B cell (primary cell): ENCODE results near the gene MRPL19. TPM values are rescaled to one million over a fixed set of nuclear protein-coding genes. Genes with fewer than 3 reads are reported as not detected.

Experiments used
- ATAC-seq: fragments of 200-7000 bp; cut with Tn5 transposase; one replicate; pipeline ENCODE4 v1.10.0; 2021; ENCODE audit warnings: low read depth, mild to moderate bottlenecking, moderate number of reproducible peaks, moderate library complexity
- CTCF ChIA-PET: fragments of 350-600 bp; sonication (Branson Sonifier 250); formaldehyde crosslinking; loops from one replicate; lab custom pipeline; 2021; ENCODE audit warnings: antibody characterized with exemption, inconsistent platforms; lab: Charles Lee
- POLR2A ChIA-PET: fragments of 350-600 bp; sonication (Branson Sonifier 250); formaldehyde crosslinking; loops from one replicate; lab custom pipeline; 2021; ENCODE audit warnings: antibody characterized with exemption; lab: Charles Lee
- DNase-seq: peaks from one replicate; pipeline ENCODE4 v3.0.0; 2013
- H2AFZ ChIP-seq: 2 replicates; pipeline ENCODE4 v1.6.1; 2012; ENCODE audit warnings: mild to moderate bottlenecking, low read depth, low read length; ENCODE audit not compliant: insufficient read depth, poor library complexity, severe bottlenecking
- H3K27ac ChIP-seq, 2 donors: 1 replicate in 1 of 2; 2 replicates in 1 of 2; pipeline ENCODE4 v1.5.1; 2012 to 2013; ENCODE audit warnings: low read length in 2 of 2, mild to moderate bottlenecking in 2 of 2, moderate library complexity in 1 of 2
- H3K27me3 ChIP-seq, 4 experiments: fragments of 200-600 bp in 1 of 4; sonication (generic) in 1 of 4; replicated peaks in 1 of 4; 1 replicate in 2 of 4; 2 replicates in 2 of 4; pipeline versions ENCODE4 v1.6.1 to v1.7.0; 2013 to 2016; ENCODE audit warnings: low read length in 3 of 4, mild to moderate bottlenecking in 2 of 4, mixed read lengths in 1 of 4, moderate library complexity in 1 of 4; ENCODE audit not compliant: insufficient read depth in 4 of 4, control insufficient read depth in 3 of 4; ENCODE audit errors: control extremely low read depth in 1 of 4
- H3K36me3 ChIP-seq, 2 experiments: replicated peaks in 1 of 2; 1 replicate in 1 of 2; 2 replicates in 1 of 2; pipeline versions ENCODE4 v1.6.1 to v1.7.1; 2013; ENCODE audit warnings: low read length in 1 of 2; ENCODE audit not compliant: insufficient read depth in 2 of 2, control insufficient read depth in 1 of 2; ENCODE audit errors: control extremely low read depth in 1 of 2, extremely low read depth in 1 of 2
- H3K4me1 ChIP-seq, 2 donors: fragments of 200-600 bp in 1 of 2; sonication (generic) in 1 of 2; 1 replicate in 1 of 2; 2 replicates in 1 of 2; pipeline versions ENCODE4 v1.5.1 to v1.6.1; 2013 to 2017; ENCODE audit warnings: low read length in 2 of 2; ENCODE audit not compliant: control insufficient read depth in 2 of 2, insufficient read depth in 2 of 2
- H3K4me2 ChIP-seq: replicated peaks from 2 replicates; pipeline ENCODE3; 2012; ENCODE audit warnings: mild to moderate bottlenecking, low read depth, low read length; ENCODE audit not compliant: poor library complexity, severe bottlenecking
- H3K4me3 ChIP-seq, 5 experiments: fragments of 200-600 bp in 1 of 5; sonication (generic) in 1 of 5; 1 replicate in 3 of 5; 2 replicates in 2 of 5; pipeline versions ENCODE4 v1.5.1 to v1.7.0; 2011 to 2016; ENCODE audit warnings: low read length in 4 of 5, mild to moderate bottlenecking in 4 of 5, low read depth in 2 of 5, control low read depth in 1 of 5, moderate library complexity in 1 of 5; ENCODE audit not compliant: insufficient read depth in 1 of 5; ENCODE audit errors: control extremely low read depth in 1 of 5, extremely low read depth in 1 of 5
- H3K79me2 ChIP-seq: fragments of 200-600 bp; sonication (generic); one replicate; pipeline ENCODE4 v1.6.0; 2016; ENCODE audit warnings: low read length; ENCODE audit not compliant: control insufficient read depth, insufficient read depth
- H3K9ac ChIP-seq: fragments of 200-600 bp; sonication (generic); 2 replicates; pipeline ENCODE4 v1.6.1; 2017; ENCODE audit warnings: mild to moderate bottlenecking, low read length, moderate library complexity
- H3K9me3 ChIP-seq, 3 donors: one replicate each; pipeline versions ENCODE4 v1.6.1 to v1.7.1; 2013; ENCODE audit warnings: low read length in 2 of 3; ENCODE audit not compliant: control insufficient read depth in 2 of 3, insufficient read depth in 1 of 3; ENCODE audit errors: control extremely low read depth in 1 of 3
- H4K20me1 ChIP-seq: 2 replicates; pipeline ENCODE4 v1.6.0; 2012; ENCODE audit warnings: mild to moderate bottlenecking, low read length; ENCODE audit not compliant: insufficient read depth, control insufficient read depth, poor library complexity, severe bottlenecking
- H3K27ac Mint-ChIP-seq: one replicate; pipeline ENCODE4 v1.8.0; 2021; ENCODE audit warnings: mixed read lengths
- H3K27me3 Mint-ChIP-seq: one replicate; pipeline ENCODE4 v1.8.0; 2021; ENCODE audit warnings: mixed read lengths
- H3K4me1 Mint-ChIP-seq: one replicate; pipeline ENCODE4 v1.8.0; 2021; ENCODE audit warnings: mixed read lengths
- H3K4me3 Mint-ChIP-seq: one replicate; pipeline ENCODE4 v1.8.0; 2021; ENCODE audit warnings: mixed read lengths
- H3K9me3 Mint-ChIP-seq: one replicate; pipeline ENCODE4 v1.8.0; 2022; ENCODE audit warnings: mixed read lengths; ENCODE audit not compliant: insufficient read depth
- EZH2 ChIP-seq: IDR thresholded peaks from 2 replicates; pipeline ENCODE4 v1.6.1; 2012; ENCODE audit warnings: borderline replicate concordance, low read depth, mild to moderate bottlenecking, moderate library complexity, low read length; ENCODE audit not compliant: insufficient read depth, poor library complexity, severe bottlenecking
- WGBS: methylation state at CpG from one replicate; pipeline ENCODE4 v1.1.5; 2013; ENCODE audit warnings: missing lambda C conversion rate; ENCODE audit not compliant: insufficient coverage; 5-methylcytosine and 5-hydroxymethylcytosine counted together
- intact Hi-C: fragments of 100-400 bp; cut with micrococcal nuclease; formaldehyde crosslinking; loops from one replicate; pipeline ENCODE4 v1.10.0; 2022
- polyA plus RNA-seq: library from polyadenylated mRNA; depleted of rRNA; stranded (reverse); fragments of >200 nt; gene quantifications from 2 replicates; pipeline ENCODE4 v1.2.3, GENCODE V29; 2012
- total RNA-seq, 2 donors: library from RNA; stranded (reverse); fragments of 120-200 nt in 1 of 2; gene quantifications; 1 replicate in 1 of 2; 2 replicates in 1 of 2; pipeline versions ENCODE4 v1.2.3 to v1.2.4, GENCODE V29; 2013 to 2022
- TF ChIP-seq, protein P1 (sequence below): fragments of 200-600 bp; IDR thresholded peaks from one replicate; pipeline ENCODE4 v1.8.0; 2022; ENCODE audit warnings: antibody characterized with exemption, mild to moderate bottlenecking

MRPL19 gene
- total and polyA plus RNA-seq, 2 donors (not counting 1 experiment from before 2014, with no cell fraction given) = 3.4 to 28.4 TPM

DNA sequence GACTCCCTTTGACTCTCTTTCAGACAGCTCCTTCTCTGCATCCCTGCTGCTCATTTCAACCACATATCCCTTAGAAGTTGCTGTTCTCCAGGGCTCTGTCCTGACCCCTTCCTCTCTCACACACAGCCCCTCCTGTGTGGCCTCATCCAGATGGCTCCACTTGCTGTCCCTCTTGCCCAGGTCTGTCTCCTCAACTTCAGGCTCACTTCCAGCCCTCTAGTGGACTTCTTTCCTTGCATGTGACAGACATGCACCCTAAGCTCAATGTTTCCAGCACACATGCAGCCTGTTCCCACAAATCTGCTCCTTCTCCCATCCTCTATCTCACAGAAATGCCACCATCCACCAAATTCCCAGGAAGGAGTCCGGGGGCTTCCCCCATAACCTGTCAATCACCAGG is 9.0 kb upstream of the MRPL19 start:
- Histone ChIP-seq H3K4me3 (no peak overlapping the region), H3K9me3 (no peaks in the 10 kb centered on the region), H3K4me1 (no peaks in the 10 kb centered on the region), H3K27ac (no peak overlapping the region), H4K20me1 (no peaks in the 10 kb centered on the region), H3K27me3 (peaks cover 0 to 14% (median 2%) of the 10 kb centered on the region in 4 experiments), H2AFZ (no peak overlapping the region), H3K4me2 (no peak overlapping the region), H3K9ac (no peak overlapping the region), H3K79me2 (no peaks in the 10 kb centered on the region), H3K36me3 (no peaks in the 10 kb centered on the region)
- ATAC-seq = no peak
- DNase-seq = no peak
- no peaks in the 10 kb centered on the region for H3K4me1 Mint-ChIP-seq
- POLR2A ChIA-PET = no interaction called here
- TF ChIP-seq EZH2 = no peak
- TF ChIP-seq, protein P1, sequence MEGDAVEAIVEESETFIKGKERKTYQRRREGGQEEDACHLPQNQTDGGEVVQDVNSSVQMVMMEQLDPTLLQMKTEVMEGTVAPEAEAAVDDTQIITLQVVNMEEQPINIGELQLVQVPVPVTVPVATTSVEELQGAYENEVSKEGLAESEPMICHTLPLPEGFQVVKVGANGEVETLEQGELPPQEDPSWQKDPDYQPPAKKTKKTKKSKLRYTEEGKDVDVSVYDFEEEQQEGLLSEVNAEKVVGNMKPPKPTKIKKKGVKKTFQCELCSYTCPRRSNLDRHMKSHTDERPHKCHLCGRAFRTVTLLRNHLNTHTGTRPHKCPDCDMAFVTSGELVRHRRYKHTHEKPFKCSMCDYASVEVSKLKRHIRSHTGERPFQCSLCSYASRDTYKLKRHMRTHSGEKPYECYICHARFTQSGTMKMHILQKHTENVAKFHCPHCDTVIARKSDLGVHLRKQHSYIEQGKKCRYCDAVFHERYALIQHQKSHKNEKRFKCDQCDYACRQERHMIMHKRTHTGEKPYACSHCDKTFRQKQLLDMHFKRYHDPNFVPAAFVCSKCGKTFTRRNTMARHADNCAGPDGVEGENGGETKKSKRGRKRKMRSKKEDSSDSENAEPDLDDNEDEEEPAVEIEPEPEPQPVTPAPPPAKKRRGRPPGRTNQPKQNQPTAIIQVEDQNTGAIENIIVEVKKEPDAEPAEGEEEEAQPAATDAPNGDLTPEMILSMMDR = no peak
- 80% methylated on average over 1 of the region's 1 CpG for WGBS
- intact Hi-C loops = no loop called here
- no peaks in the 10 kb centered on the region for H3K9me3 Mint-ChIP-seq
- peaks cover 32% of the 10 kb centered on the region for H3K27me3 Mint-ChIP-seq
- CTCF ChIA-PET = interaction anchor here (1.2 to 1.6 kb wide), 5 partner anchors 8 to 14 kb away, joined by 3 to 4 read pairs (median 4); partner anchors contain the start of gene MRPL19
- no peak overlapping the region for H3K4me3 Mint-ChIP-seq
- H3K27ac Mint-ChIP-seq = no peak overlapping the region

DNA sequence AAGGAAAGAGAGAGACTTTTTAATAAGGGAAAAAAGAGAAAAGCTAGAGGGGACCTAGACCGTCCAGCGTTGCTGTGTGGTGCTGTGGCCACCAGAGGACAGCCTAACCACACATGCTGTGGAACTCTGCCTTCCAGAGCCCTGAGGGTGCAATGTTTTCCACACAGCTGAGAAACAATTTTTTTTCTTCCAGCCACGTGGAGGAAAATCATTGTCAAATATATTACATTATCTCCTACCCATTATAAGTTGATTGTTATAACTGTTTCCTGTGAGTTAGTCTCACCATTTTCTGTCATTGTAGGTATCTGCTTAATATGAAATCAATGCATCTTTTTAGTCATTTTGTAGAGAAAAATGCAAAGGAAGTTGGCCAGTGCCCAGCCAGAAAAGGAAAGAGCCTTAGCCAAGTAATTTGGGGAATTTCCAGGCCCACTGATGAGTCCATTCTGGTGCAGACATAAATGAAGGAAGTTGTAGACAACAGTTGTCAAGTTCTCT is 5.9 kb upstream of the MRPL19 start:
- 8% methylated on average over 2 of the region's 3 CpGs for WGBS
- peaks cover 29% of the 10 kb centered on the region for H3K27me3 Mint-ChIP-seq
- Histone ChIP-seq H2AFZ (peak overlapping the region; percentile 14), H3K9ac (no peak overlapping the region), H3K4me2 (no peak overlapping the region), H3K9me3 (no peaks in the 10 kb centered on the region), H3K4me1 (no peaks in the 10 kb centered on the region), H3K4me3 (no peak overlapping the region), H4K20me1 (no peaks in the 10 kb centered on the region), H3K27me3 (peaks cover 0 to 14% (median 2%) of the 10 kb centered on the region in 4 experiments), H3K36me3 (no peaks in the 10 kb centered on the region), H3K27ac (no peak overlapping the region), H3K79me2 (no peaks in the 10 kb centered on the region)
- CTCF ChIA-PET = interaction anchor here (1.0 to 3.0 kb wide), 12 partner anchors 9 to 82 kb away, joined by 3 to 30 read pairs (median 6); partner anchors contain the start of gene GCFC2
- no peaks in the 10 kb centered on the region for H3K9me3 Mint-ChIP-seq
- ATAC-seq (peak; percentile 97), DNase-seq (peak; percentile 44)
- no peak for TF ChIP-seq EZH2
- TF ChIP-seq, protein P1 = peak; percentile 99
- POLR2A ChIA-PET = no interaction called here
- H3K27ac Mint-ChIP-seq = no peak overlapping the region
- intact Hi-C loops = loop anchor here (1.0 kb wide), 1 partner anchor 37 kb away; no protein-coding TSS in a partner anchor
- H3K4me3 Mint-ChIP-seq = no peak overlapping the region
- H3K4me1 Mint-ChIP-seq = no peaks in the 10 kb centered on the region
